ENCODE measurements around the gene FBXW4.

- TF ChIP-seq CBX5 (IDR thresholded peaks at IDR 0.05; ENCODE audit: low read depth) (no peak), PBX3 (IDR thresholded peaks at IDR 0.05; ENCODE audit: insufficient replicate concordance, low read depth, low read length) (no peak), CTCF (IDR thresholded peaks at IDR 0.05 in 2 of 3, conservative IDR thresholded peaks at IDR 0.05 in 1 of 3; ENCODE audit: control insufficient read depth in 2 of 3, extremely low read depth in 1 of 3, insufficient read depth in 1 of 3, low read depth in 3 of 3, low read length in 3 of 3) (no peak), MYC (IDR thresholded peaks at IDR 0.05; ENCODE audit: insufficient read depth, insufficient read length, insufficient replicate concordance, low read length, severe bottlenecking) (no peak), PAX8 (IDR thresholded peaks at IDR 0.05) (no peak), MXI1 (IDR thresholded peaks at IDR 0.05; ENCODE audit: low read depth, low read length) (no peak), YY1 (IDR thresholded peaks at IDR 0.05; ENCODE audit: low read depth, low read length) (no peak), SRF (IDR thresholded peaks at IDR 0.05; ENCODE audit: low read depth in 2 of 2, low read length in 2 of 2) (no peak), TAF1 (IDR thresholded peaks at IDR 0.05; ENCODE audit: borderline replicate concordance, low read depth, low read length) (no peak), ATF3 (IDR thresholded peaks at IDR 0.05; ENCODE audit: borderline replicate concordance, extremely low read depth, low read depth, low read length) (no peak), SP1 (IDR thresholded peaks at IDR 0.05; ENCODE audit: low read depth, low read length) (no peak), EZH2 (IDR thresholded peaks at IDR 0.05; ENCODE audit: borderline replicate concordance, control insufficient read depth, low read depth, low read length) (no peak)
Observed at GRCh38 chr10:101612086-101612485, 82.9 kb downstream of the FBXW4 start.

Data from GM12878 (cell line).